HG02938 (cell line): ENCODE results near the gene MARCOL.
"Not testable (repeated sequence)": the region's sequence is repeated elsewhere in the genome, so short reads cannot be mapped to it uniquely, and the experiment has no call there.

Experiments used
- ATAC-seq: cut with Tn5 transposase; IDR thresholded peaks from one replicate; pipeline ENCODE4 v1.9.1; 2021; ENCODE audit warnings: mild to moderate bottlenecking, moderate library complexity; ENCODE audit not compliant: unreplicated experiment

MARCOL gene

DNA sequence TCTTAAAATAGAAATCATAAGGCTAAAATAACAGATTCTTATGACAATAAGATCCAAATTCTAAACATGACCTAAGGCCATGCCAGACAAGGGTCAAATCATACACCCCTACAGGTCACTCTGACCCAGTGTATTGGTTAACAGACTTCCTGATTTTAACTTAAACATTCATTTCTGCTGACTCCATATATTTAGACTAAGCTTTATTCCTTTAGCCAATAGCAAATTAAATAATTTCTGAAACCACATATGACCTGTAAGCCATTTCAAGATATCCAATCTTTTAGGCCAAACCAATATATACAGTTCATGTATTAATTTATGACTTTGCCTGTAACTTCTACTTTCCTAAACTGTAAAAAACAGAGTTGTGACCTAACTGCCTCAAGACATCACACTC is 22.9 kb downstream of the MARCOL start:
- no peak for ATAC-seq

DNA sequence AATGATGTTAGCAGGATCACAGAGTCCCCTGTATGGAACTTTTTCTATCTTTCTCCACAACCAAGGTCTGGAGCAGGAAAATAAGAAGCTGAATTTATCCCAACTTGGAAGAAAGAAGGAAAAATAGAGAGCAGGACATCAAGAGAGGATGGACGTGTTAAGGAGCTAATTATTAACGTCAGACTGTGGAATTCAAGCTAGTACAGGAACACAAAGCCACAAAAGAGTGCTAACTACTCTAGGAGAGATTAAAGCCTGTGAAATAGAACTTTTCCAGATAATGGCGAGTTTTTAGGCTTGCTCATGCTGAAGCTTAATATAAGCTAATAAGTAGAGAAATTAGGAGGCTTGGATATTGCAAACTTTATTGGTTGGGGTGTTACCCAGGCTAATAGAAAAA is 29.6 kb downstream of the MARCOL start:
- no peak for ATAC-seq

DNA sequence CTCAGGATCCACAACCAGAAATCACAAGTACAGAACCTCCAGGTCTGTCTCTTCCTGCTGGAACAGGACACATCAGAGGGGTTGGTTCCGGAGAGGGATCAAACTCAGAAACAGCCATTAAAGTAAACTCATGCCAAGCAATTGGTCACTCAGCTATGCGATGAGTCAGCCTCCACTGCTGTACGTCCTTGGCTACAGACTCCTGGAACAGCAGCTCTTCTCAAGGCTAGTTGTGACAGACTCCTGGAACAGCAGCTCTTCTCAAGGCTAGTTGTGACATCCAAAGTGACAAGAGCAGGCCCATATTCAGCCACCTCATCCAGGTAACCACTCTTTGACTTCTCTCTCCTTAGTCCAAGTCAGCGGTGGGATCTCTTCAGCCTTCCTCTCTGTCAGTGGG is 30.2 kb downstream of the MARCOL start, which contains the start of gene SPINK13:
Gene SPINK13 (plus strand): TSS at position 229 of the 400 bp plus-strand sequence. CDS start 1,279 bp downstream, outside the sequence.
- no peak for ATAC-seq

DNA sequence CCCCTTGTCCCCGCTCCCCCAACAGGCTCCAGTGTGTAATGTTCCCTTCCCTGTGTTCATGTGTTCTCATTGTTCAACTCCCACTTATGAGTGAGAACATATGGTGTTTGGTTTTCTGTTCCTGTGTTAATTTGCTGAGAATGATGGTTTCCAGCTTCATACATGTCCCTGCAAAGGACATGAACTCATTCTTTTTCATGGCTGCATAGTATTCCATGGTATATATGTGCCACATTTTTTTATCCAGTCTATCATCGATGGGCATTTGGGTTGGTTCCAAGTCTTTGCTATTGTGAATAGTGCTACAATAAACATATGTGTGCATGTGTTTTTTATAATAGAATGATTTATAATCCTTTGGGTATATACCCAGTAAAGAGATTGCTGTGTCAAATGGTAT is 36.8 kb downstream of the MARCOL start:
- ATAC-seq = not testable (repeated sequence)

DNA sequence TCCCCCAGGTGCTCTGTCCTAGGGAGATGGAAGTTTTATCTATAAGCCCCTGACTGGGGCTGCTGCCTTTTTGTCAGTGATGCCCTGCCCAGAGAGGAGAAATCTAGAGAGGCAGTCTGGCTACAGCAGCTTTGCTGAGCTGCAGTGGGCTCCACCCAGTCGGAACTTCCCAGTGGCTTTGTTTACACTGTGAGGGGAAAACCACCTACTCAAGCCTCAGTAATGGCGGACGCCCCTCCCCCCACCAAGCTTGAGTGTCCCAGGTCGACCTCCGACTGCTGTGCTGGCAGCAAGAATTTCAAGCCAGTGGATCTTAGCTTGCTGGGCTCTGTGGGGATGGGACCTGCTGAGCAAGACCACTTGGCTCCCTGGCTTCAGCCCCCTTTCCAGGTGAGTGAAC is 42.6 kb downstream of the MARCOL start:
- ATAC-seq = not testable (repeated sequence)

DNA sequence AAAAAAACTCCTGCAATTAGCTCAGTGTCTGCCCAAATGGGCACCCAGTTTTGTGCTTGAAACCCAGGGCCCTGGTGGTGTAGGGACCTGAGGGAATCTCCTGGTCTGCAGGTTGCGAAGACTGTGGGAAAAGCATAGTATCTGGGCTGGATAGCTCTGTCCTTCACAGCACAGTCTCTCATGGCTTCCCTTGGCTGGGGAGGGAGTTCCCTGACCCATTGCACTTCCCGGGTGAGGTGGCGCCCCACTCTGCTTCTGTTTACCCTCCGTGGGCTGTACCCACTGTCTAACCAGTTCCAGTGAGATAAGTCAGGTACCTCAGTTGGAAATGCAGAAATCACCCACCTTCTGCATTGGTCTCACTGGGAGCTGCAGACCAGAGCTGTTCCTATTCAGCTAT is 43.0 kb downstream of the MARCOL start:
- ATAC-seq = not testable (repeated sequence)

DNA sequence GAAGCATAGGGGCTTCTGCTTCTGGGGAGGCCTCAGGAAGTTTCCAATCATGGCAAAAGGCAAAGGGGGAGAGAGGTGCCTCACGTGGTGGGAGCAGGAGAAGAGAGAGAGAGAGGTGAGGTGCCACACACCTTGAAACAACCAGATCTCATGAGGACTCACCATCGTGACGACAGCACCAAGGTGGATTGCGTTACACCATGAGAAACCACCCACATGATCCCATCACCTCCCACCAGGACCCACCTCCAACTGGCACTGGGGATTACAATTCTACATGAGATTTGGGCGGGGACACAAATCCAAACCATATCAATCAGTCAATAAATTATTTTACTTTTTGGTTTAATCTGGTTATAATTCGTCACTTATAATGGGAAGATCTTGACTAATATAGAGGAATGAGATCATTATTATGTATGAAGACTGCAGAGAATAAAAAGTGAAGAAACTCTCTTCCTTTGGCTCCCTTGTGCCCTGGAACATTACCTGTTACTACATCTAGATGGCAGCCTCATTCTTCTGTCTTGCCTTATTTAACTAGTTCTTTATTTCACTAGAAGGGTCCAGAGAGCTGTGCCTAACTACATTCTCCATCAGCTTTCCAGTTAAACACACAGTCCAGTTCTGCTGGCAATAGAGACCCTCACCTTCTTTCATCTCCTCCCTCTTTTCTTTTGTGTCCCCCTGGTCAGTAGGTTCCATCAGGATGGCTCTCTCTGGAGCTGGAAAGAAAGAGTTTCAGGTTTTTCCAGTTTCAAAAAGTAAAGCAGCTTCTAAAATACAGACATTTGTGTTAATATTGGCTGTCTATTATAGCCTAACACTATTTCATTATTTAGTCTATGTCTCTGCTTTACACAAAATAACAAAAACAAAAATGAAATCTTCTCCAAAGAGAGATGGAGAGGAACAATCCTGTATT is 52.2 kb downstream of the MARCOL start:
- peak; percentile 47 for ATAC-seq
